HG03469 (cell line): ENCODE data around the gene CEP152.

Experiments used
- ATAC-seq: cut with Tn5 transposase; IDR thresholded peaks from one replicate; pipeline ENCODE4 v1.9.1; 2021; ENCODE audit warnings: mild to moderate bottlenecking, moderate library complexity, moderate number of reproducible peaks; ENCODE audit not compliant: unreplicated experiment

CEP152 gene

DNA sequence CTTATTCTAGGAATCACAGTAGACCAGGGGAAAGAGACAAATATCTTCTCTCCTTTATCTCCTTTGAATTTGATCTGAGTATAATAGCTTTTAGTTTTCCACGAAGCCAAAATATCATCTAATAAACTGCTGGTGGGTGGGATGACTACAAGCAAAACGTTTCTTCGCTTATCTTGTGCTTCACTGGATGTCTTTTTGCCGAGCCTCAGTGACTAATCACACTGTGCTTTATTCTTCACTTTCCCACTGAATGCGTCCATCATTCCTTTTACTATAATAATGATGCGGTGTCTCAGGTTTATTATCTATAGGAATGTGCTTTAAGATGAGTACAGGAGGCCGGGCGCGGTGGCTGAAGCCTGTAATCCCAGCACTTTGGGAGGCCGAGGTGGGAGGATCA is 32.5 kb downstream of the CEP152 start:
- ATAC-seq, result no peak

DNA sequence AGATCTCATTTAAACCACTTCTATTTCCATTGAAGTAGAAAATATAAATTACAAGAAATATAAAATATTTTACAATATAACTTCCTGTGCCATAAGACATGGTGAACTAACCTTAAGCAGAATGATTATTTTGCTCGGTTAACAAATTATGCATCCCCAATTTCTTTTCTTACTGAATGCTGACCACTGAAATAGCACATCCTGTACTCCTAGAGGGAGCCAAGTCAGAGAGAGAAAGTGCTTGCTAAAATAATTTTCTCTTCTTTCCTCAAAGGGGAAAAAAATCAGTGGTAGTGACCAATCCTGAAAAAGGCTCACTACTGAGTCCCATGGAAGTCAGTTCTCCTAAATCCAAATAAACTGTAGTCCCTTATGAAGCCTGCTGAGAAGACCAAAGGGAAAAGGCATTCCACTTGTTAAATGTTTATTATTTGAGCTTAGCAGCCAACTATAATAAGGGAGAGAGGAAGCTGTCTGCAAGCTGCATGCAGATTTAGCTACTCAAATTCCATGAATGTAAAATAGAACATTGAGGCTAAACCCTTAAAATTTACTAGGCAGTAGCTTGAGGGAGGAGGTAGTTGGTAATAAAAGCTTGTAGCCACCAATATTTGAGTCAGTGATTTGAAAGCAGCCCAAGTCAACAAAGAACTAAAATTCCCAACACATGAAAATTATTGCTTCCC is 33.1 kb downstream of the CEP152 start:
- no peak for ATAC-seq

DNA sequence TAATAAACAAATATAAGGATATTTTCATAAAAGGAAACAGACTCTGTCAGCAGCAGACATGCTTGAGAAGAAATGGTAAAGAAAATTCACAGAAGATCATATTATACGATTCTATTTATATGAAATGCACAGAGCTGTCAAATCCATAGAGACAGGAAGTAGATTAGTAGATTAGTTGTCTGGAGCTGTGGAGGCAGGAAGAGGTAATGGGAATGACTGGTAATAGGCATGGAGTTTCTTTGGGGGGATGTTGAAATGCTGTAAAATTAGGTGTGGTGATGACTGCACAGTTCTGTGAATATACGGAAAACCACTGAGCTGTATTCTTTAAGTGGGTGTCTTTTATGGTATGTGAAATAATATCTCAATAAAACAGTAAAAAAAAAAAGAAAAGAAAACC is 35.3 kb downstream of the CEP152 start:
- no peak for ATAC-seq

DNA sequence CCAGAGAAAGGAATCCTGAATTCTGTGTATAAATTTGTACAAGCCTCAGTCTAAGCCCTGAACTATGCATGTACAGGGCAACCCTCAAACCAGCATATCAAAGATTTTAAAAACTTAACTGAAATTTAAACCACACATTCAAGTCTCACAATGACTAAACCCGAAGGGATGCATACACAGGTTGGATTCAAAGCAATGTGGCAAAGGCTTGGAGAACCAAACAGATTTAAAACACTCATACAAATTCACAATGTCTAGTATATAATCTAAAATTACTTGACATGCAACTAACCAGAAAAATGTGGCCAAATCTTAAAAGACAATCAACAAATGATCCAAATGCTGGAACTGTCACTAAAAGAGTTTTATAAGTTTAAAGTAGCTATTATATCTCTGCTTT is 36.4 kb downstream of the CEP152 start:
- no peak for ATAC-seq

DNA sequence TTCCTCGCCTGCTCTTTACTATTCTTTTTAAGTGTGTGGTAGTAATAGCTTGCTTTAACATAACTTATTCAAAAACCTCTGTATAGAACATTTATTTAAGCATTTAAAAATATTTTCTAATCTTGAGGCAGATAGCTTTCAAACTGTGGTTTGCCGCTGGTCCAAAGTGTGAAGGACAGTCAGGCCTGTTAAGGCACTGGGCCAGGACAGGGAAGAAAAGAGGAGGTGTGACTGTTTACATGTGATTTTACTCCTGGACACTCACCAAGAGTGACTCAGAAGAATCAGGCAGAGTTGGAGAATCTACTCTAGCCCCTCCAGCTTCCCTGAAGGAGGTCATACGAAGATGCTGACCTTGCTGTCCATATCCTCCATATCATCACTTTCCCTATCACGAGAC is 44.7 kb downstream of the CEP152 start:
- ATAC-seq, result no peak

DNA sequence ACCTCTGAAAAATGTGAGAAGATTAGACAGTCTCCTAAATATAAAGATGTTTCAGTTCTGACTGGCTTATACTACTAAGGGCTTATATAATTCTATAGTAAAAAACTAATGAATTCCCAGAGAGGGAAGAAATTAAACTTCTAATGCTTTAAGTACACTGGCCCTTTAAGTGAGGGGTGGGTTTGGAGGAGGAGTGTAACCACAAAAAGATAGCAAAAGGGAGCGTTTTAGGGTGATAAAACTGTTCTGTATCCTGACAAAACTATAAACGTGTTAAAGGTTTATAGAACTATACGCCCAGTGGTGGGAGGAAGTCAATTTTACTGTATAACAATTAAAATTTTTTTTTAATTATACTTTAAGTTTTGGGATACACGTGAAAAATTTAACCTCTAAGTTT is 45.8 kb downstream of the CEP152 start:
- ATAC-seq, result no peak

DNA sequence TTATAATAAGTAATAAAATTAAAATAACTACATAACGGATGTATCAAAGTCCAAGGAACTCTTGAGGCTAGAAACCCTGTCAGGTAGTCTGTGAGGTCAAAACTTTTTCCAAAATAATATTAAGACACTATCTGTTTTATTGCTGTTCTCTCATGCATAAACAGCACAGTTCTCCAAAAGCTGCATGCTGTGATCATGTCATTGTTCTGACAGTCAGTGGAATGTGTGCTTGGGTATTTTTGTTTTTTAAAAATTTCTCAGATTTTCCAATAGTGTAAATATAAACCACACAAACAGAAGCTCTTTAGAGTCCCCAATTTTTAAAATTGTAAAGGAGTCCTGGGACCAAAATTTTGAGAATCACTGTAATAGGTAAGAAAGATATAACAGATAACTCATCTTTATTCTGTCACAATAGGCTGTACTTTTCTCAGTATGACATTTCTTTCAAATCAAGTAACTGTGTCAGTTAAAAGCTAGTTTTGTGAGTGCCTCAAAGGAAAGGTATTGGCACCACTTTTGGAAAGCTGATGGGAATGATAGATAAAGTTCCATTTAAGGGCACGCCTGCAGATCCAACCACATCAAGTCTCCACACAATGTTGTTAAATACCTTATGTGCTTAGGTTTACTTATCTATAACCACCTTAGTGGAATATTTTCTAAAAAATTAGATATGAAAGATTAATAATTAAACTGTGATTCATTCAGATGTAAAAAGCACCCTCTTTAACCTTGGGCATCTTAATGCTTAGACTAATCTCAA is 49.3 kb downstream of the CEP152 start:
- no peak for ATAC-seq

DNA sequence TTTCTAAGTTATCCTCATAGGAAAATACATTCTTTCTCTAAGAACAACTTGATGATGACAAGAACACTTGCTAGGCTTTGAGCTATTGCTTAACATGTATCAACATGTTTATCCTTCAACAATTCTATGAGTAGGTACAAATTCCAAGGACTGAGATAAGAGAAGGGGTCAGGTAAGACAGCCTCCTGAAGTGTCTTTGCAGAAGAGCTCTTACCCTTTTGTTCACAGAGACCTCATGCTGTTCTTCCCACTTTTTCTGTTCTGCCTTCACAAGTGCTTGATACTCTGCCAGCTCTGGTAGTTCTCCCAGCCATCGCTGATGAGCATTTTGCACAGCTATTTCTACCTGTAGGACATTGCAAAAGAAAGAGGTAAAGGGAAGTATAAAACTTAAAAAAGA is 50.9 kb downstream of the CEP152 start:
- no peak for ATAC-seq

DNA sequence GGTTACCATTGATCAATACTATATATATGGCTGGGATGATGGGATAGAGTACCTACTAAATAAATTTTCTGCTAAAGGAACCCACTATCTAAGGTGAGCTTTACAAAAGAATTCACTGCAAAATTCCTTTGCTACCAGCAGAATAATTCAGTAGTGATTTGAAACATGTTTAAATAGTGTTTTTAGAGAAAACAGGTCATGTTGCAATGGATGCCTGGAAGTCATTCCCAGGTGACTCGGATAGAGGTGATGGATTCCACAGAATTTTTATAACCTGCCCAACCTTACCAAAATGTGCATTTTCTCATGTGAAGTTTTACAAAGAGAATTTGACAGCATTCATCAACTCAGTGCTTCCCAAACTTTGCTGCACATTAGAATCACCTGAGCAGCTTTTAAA is 53.2 kb downstream of the CEP152 start:
- no peak for ATAC-seq

DNA sequence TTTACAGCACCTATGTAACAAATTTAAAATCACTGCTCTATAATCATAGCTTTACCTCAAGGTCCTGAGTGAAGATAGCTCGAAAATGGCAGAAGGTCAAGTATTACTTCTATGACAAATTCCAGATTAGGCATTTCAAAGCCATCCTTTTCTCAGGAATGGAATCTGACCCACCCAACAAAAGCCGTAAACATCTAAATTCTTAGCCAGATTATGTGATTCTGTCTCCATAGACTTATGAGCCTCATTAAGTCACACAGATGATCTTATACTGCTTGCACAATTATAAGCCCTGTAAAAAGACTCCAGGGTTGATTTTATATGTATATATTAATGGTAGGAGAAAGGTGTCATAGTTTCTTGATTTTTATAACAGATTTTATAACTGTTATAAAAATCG is 56.9 kb downstream of the CEP152 start:
- no peak for ATAC-seq

DNA sequence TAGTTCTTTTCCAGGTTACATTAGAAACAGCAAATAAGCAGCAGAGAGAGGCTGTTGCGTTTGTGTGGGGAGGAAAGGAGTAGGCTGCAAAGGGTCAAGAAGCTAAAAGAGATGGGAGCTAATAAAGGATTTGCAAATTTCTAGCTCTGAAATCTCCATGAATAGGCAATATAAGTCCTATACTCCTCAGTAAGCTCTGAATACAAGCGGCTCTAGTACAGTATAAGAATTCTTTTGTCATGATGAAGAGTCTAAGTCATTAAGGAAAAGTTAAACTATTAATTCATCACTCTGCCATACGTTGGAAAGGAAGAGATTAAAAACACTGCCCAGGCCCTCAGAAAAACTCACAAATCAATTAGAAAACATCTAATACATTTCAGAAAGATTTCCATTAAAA is 59.3 kb downstream of the CEP152 start:
- ATAC-seq, result no peak

DNA sequence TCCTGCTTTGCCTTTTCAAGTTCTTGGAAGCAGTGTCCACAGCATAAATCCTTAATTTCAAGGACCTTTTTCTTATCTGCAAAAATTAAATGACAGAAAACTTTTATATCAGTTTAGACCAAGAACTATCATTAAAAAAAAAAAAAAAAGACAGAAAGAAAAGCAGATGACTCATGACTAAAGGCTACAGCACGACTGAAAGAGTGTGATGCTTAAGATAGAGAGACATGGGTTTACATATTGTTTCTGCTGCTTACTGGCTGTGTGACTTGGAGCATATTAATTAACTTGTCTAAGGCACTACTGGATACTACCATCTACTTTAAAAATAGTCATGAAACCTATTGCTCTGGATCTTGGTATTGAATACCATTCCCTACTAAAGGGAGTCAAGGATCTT is 62.3 kb downstream of the CEP152 start:
- no peak for ATAC-seq

DNA sequence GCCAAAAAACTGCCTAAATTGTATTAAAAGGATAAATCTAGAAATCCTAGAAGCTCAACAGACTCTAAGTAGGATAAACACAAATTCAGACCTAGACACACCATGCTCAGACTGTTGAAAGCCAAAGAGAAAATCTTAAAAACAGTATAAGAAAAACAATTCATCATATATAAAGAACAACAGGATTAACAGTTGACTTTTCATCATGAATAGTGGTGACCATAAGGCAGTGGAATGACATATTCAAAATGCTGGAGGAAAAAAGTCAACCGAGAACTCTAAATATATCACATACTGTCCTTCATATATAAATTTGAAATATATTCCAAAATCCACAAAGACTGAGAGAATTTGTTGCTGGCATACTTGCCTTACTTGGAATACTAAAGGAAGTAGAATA is 77.3 kb downstream of the CEP152 start:
- no peak for ATAC-seq

DNA sequence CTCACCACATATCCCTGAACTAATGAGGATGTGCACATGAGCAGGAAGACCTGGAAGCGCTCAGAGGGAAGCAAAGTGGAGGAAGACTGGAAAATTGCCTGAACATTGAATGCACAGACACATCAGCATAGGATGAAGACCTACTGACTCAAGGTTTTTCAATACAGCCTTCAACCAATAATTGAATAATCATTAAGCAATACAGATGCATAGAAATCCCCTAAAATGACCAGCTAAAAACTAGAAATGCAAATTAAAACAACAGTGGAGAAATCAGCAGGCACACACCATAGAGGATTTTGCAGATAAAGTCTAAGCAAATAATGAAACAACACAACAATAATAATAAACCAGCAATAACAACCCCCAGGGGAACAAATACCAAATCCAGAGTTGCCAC is 80.4 kb downstream of the CEP152 start:
- no peak for ATAC-seq

DNA sequence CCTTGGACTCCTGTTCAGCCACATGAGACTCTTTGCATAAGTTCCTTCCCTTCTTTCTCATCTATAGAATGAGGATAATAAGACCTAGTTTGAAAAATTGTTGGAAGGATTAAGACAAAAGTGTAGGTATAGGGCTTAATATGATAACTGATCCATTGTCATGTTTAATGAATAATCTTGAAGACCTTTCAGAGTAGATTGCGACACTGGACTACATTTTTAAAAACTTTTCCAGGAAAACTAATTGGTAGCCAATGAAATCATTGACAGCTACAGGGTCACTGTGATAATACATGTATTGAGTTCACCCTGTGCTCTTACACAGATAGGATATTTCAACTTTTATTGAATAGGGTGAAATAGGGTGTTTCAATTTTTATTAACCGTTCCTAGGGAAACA is 86.9 kb downstream of the CEP152 start:
- no peak for ATAC-seq

DNA sequence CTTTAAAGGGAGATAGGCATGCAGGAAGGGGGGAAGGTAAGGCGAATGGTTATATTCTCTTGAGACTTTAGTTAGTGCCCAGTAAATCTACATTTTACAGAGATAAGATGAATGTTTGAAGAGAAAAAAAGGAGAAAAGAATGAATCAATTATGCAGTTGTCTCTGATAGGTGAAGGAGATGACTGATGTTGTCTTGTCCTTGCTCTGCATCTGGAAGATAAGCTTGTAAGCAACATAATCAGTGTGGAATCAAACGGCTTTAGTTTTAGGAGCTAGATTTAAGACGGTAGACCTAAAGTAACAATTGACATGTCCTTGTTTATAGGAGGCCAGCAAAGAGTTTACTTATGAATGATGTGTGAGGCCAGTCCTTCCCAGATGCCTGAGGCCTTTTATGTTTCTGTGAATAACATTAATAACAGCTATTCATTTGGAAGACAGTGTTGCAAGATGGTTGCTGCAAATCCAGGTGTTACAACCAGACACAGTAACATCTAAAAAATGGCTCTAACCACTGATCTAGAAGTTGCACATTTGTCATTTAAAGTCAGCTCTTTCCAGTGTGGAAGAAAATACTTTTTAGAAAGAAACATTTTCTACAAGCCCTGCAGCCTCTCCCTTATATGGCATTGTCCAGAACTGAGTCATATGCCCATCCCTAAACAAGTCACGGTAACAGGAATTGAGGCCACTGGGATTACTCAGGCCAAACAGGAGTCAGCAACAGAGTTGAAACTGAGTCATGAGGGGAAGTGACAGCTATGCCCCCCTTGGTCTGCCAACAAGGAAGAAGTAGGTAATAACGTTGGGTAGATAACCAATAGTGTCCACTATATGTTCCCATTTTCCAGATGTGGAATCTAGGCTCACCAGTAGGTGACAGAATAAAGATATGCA is 87.9 kb downstream of the CEP152 start:
- no peak for ATAC-seq

DNA sequence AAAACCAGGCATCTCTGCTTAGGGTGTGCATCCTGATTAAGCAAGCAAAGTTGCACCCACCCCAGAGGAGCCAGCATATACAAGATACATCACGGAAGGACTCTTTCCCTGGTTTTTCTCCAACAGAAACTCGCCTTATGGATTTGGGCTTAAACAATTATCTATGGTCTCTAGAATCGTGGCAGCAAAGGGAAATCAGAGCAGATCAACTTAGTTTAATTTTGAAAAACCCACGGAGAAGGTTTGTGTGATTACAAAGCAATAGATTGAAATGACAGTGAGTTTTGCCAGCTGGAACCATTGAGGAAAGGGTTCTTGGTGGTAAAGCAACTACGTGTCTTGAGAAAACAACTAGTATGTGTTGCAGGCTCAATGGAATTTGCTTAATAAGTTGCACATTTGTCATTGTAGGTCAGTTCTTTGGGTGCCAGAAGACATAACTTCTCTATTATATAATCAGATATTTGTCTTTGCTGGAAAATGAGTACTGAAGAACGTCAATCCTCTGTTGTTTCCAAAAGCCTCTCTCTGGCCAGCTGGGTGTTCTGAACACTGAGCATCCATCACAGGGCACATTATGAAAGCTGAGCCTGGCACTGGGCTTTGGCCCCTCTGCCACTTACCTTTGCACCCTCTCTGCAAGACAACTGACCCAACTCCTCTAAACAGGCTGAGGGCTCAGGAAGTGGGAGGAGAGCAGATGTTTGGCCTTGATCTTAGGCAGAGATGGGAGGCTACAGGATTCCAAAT is 89.6 kb downstream of the CEP152 start:
- ATAC-seq, result no peak

DNA sequence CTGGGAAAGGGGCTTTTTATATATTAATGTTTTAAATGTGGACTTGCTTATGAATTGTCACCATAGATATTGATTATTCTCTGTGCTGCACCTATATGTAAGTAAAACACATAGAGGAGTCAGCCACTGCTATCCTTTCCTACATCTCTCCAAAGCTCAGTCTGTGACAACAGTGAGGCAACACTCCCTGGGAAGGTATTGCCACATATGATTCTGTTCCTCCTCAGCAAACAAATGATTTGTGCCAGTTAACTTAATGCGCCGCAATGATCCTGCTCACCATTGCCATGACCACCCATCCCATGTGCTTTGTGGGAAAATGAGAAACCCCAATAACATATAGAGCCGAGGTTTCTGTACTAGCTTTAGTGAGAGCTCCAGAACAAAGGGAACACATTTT is 90.2 kb downstream of the CEP152 start:
- ATAC-seq, result no peak

DNA sequence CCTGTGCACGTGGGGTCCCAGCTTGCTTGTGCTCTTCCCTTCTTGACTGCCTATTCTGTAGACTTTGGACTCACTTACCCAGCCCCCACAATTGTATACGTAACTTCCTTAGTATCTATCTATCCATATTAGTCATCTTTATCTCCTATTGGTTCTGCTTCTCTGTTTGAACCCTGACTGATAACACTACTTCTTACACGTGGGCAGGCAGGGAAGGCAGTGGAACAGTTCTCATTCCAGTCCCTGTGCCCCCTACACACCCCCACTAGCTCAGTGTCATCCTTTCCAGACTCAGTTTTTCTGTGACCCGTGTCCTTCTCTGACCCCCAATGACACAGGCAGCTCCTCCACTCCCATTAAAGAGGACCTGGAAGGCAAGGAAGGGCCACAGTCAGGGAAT is 91.2 kb downstream of the CEP152 start:
- ATAC-seq, result no peak

DNA sequence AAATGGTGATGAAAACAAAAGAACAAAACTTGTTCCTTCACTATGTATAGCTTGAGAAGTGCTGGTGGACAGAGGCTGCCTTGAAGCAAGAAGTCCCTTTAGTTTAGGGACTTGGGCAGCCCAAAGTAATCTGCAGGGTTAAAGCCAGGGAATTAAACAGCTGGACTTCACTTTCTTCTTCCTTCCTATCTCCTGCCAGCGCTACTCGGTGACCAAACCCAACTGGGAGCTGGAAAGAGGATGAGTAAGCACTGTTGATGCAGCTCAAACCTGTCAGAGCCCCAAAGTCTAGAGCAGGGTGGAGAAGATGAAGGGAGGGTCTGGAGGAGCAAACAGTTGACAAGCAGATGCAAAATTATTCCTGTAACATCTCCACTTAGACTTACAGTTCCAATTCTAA is 92.2 kb downstream of the CEP152 start:
- ATAC-seq, result no peak

DNA sequence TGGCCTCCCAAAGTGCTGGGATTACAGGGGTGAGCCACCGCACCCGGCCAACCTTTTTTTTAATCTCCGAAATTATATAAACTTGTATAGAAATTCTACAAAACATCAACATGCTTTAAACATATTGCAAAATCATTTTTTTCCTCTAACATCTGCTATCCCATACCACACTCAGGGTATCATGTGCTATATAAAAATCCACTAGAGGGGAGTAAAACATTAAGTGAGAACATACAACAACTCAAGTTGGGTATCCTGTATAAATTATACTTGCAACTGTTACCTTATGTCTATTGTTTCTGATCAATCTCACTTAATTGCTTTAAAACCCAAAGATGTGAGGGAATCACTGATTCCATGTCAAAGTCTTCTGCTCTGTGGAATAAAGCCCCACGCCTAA is 93.4 kb downstream of the CEP152 start:
- ATAC-seq, result no peak
